OCI-LY7 (cell line): ENCODE results near the gene TLE6.

Experiments used
- CTCF ChIP-seq: fragments of 200-600 bp; sonication (generic); conservative IDR thresholded peaks from 2 replicates; pipeline ENCODE4 v1.5.1; 2014; ENCODE audit warnings: mild to moderate bottlenecking, antibody characterized with exemption, low read length, moderate library complexity, mixed read lengths
- EZH2phosphoT487 ChIP-seq: fragments of 200-600 bp; sonication (generic); IDR thresholded peaks from 2 replicates; pipeline ENCODE4 v1.6.1; 2018; ENCODE audit warnings: low read depth, borderline replicate concordance, mild to moderate bottlenecking, mixed run types, antibody characterized with exemption, low read length, moderate library complexity, mixed read lengths

GRCh38 chr19:3034406-3034655 is 57.0 kb downstream of the TLE6 start:
- TF ChIP-seq CTCF, result no peak
- no peak for TF ChIP-seq EZH2phosphoT487
